GM12878 (cell line): ENCODE measurements around the gene ZMYND11. TPM values are rescaled to one million over a fixed set of nuclear protein-coding genes. Genes with fewer than 3 reads are reported as not detected.

Source experiments
- ATAC-seq: fragments of 200-7000 bp; cut with Tn5 transposase; 3 replicates; pipeline ENCODE4 v1.9.1; 2020; ENCODE audit warnings: mild to moderate bottlenecking, moderate library complexity
- BruUV-seq: library from RNA; stranded (reverse); fragments of 400-500 nt; replicated peaks from 2 replicates; lab custom pipeline; 2021; lab: Mats Ljungman, UMichigan
- CTCF ChIA-PET: fragments of 300-600 bp; sonication (Branson Sonifier 250); formaldehyde crosslinking; extraction: SDS; loops from one replicate; lab custom pipeline; 2021; ENCODE audit warnings: inconsistent platforms; lab: Yijun Ruan, JAX
- POLR2A ChIA-PET: fragments of 350-600 bp; formaldehyde crosslinking; extraction: SDS; loops from one replicate; lab custom pipeline; 2021; ENCODE audit warnings: inconsistent platforms; lab: Charles Lee
- RAD21 ChIA-PET: fragments of 300-600 bp; sonication (Branson Sonifier 250); formaldehyde crosslinking; loops from one replicate; lab custom pipeline; 2023; ENCODE audit warnings: antibody characterized with exemption; ENCODE audit not compliant: unreplicated experiment; lab: Charles Lee
- SMC1A ChIA-PET: fragments of 300-600 bp; sonication (Branson Sonifier 250); formaldehyde crosslinking; loops from one replicate; lab custom pipeline; 2023; ENCODE audit not compliant: unreplicated experiment, uncharacterized antibody; lab: Charles Lee
- DNase-seq: peaks from one replicate; pipeline ENCODE4 v3.0.0-alpha.2; 2011; ENCODE audit warnings: low read depth, low spot score
- FAIRE-seq: peaks from 3 replicates; lab custom pipeline; 2011; peaks lifted over from hg19 to GRCh38; lab: Jason Lieb, UNC
- H2AFZ ChIP-seq: 2 replicates; pipeline ENCODE4 v1.6.0; 2011; ENCODE audit warnings: low read depth, low read length, control low read depth; ENCODE audit not compliant: control insufficient read depth
- H3K27ac ChIP-seq: 2 replicates; pipeline ENCODE4 v1.5.1; 2011; ENCODE audit warnings: control low read depth; ENCODE audit not compliant: control insufficient read depth, insufficient read depth
- H3K27me3 ChIP-seq, 2 experiments: replicated peaks in 1 of 2; 2 replicates each; pipeline versions ENCODE4 v1.6.0 to v1.6.1; 2011; ENCODE audit warnings: low read length in 1 of 2; ENCODE audit not compliant: control insufficient read depth in 2 of 2, insufficient read depth in 2 of 2
- H3K36me3 ChIP-seq, 2 experiments: 2 replicates each; pipeline ENCODE4 v1.5.1; 2011; ENCODE audit warnings: low read length in 1 of 2; ENCODE audit not compliant: control insufficient read depth in 2 of 2, insufficient read depth in 2 of 2
- H3K4me1 ChIP-seq: 2 replicates; pipeline ENCODE4 v1.6.1; 2011; ENCODE audit warnings: mild to moderate bottlenecking, low read length, moderate library complexity, mixed read lengths; ENCODE audit not compliant: control insufficient read depth, insufficient read depth
- H3K4me2 ChIP-seq: 2 replicates; pipeline ENCODE4 v1.6.0; 2011; ENCODE audit warnings: control low read depth; ENCODE audit not compliant: control insufficient read depth, insufficient read depth
- H3K4me3 ChIP-seq: fragments of 200-600 bp; sonication (generic); 2 replicates; pipeline ENCODE4 v1.5.1; 2016
- H3K79me2 ChIP-seq: 2 replicates; pipeline ENCODE4 v1.6.0; 2011; ENCODE audit warnings: low read length; ENCODE audit not compliant: control insufficient read depth, insufficient read depth
- H3K9ac ChIP-seq: 2 replicates; pipeline ENCODE4 v1.8.0; 2011; ENCODE audit warnings: low read length, control low read depth, mixed read lengths; ENCODE audit not compliant: control insufficient read depth, insufficient read depth
- H3K9me3 ChIP-seq: replicated peaks from 3 replicates; pipeline ENCODE4 v1.5.1; 2011; ENCODE audit warnings: mild to moderate bottlenecking, low read length; ENCODE audit not compliant: control insufficient read depth, insufficient read depth
- H4K20me1 ChIP-seq: 2 replicates; pipeline ENCODE4 v1.6.0; 2011; ENCODE audit not compliant: control insufficient read depth, insufficient read depth
- EED ChIP-seq: sonication (generic); IDR thresholded peaks from 2 replicates; pipeline ENCODE4 v1.6.1; 2016; ENCODE audit warnings: antibody characterized with exemption, low read depth
- JUNB ChIP-seq: IDR thresholded peaks from 2 replicates; pipeline ENCODE4 v1.6.1; 2016; ENCODE audit warnings: antibody characterized with exemption, mild to moderate bottlenecking
- KDM1A ChIP-seq: fragments of 200-600 bp; sonication (generic); IDR thresholded peaks from 2 replicates; pipeline ENCODE4 v1.6.1; 2016; ENCODE audit warnings: borderline replicate concordance
- NR2F1 ChIP-seq: fragments of 450-650 bp; conservative IDR thresholded peaks from 2 replicates; pipeline ENCODE4 v1.6.1; 2017; ENCODE audit warnings: mild to moderate bottlenecking
- PAX5 ChIP-seq: IDR thresholded peaks from 2 replicates; pipeline ENCODE4 v1.6.1; 2011; ENCODE audit warnings: low read depth, low read length, borderline replicate concordance
- RB1 ChIP-seq: fragments of 450-650 bp; formaldehyde crosslinking; IDR thresholded peaks from 2 replicates; pipeline ENCODE4 v1.6.1; 2017; ENCODE audit warnings: mild to moderate bottlenecking, borderline replicate concordance
- RELA ChIP-seq: fragments of 450-650 bp; IDR thresholded peaks from 2 replicates; pipeline ENCODE4 v1.8.0; 2014; ENCODE audit warnings: borderline replicate concordance; ENCODE audit not compliant: partially characterized antibody
- REST ChIP-seq: IDR thresholded peaks from 2 replicates; pipeline ENCODE4 v1.6.1; 2012; ENCODE audit warnings: mild to moderate bottlenecking, low read depth, low read length
- RUNX3 ChIP-seq: IDR thresholded peaks from 2 replicates; pipeline ENCODE4 v1.6.1; 2012; ENCODE audit warnings: low read length, inconsistent platforms
- SMAD5 ChIP-seq: IDR thresholded peaks from 2 replicates; pipeline ENCODE4 v1.6.1; 2016; ENCODE audit warnings: antibody characterized with exemption, low read depth
- ZNF24 ChIP-seq: fragments of 450-650 bp; IDR thresholded peaks from 2 replicates; pipeline ENCODE4 v1.6.1; 2017; ENCODE audit warnings: antibody characterized with exemption, mild to moderate bottlenecking
- WGBS: methylation state at CpG from one replicate; pipeline ENCODE4 v1.1.6; 2016; ENCODE audit warnings: low lambda C conversion rate; ENCODE audit not compliant: insufficient replicate concordance, insufficient coverage; ENCODE audit errors: missing lambda C conversion rate; 5-methylcytosine and 5-hydroxymethylcytosine counted together
- in situ Hi-C: fragments of 300-500 bp; cut with MboI; formaldehyde crosslinking; loops from 9 replicates; pipeline ENCODE4 v1.14.3; 2018; ENCODE audit warnings: mixed read lengths
- intact Hi-C: fragments of 100-400 bp; cut with micrococcal nuclease; formaldehyde crosslinking; loops from one replicate; pipeline ENCODE4 v1.14.2; 2022; ENCODE audit not compliant: unreplicated experiment
- polyA plus RNA-seq, 11 experiments: library from polyadenylated mRNA; depleted of rRNA in 4 of 11; unstranded in 6 of 11; stranded (reverse) in 5 of 11; fragments of >200 nt; fragmentation: Nextera tagmentation in 4 of 11; fragmentation: Illumina TruSeq in 1 of 11; extraction: Ambion mirVana in 4 of 11; extraction: Trizol in 1 of 11; gene quantifications; 1 replicate in 1 of 11; 2 replicates in 10 of 11; pipeline versions ENCODE4 v1.2.1 to v1.2.3, GENCODE V29; 2011 to 2016; ENCODE audit warnings: inconsistent platforms in 2 of 11, missing spikeins in 2 of 11, low read depth in 1 of 11
- total RNA-seq, 4 experiments: library from RNA; depleted of rRNA in 3 of 4; stranded (reverse); fragments of >200 nt in 3 of 4; fragmentation: Illumina TruSeq in 1 of 4; extraction: Trizol in 1 of 4; gene quantifications; 2 replicates each; pipeline versions ENCODE4 v1.2.1 to v1.2.3, GENCODE V29; 2013 to 2021
- TF ChIP-seq, protein P1 (sequence below): fragments of 450-650 bp; IDR thresholded peaks from 2 replicates; pipeline ENCODE4 v1.6.1; 2017; ENCODE audit warnings: mild to moderate bottlenecking, moderate library complexity

Gene ZMYND11
- total and polyA plus RNA-seq, 10 of the 15 experiments (the other 5 are each of a cell fraction or from before 2014, with no cell fraction given), result 3.3 to 24.4 (median 13.1) TPM

- RAD21 ChIA-PET, result no interaction called here
- Histone ChIP-seq H3K4me3 (no peak overlapping the region), H3K27ac (no peak overlapping the region), H3K27me3 (no peaks in the 10 kb centered on the region), H3K4me2 (no peak overlapping the region), H3K9ac (no peak overlapping the region), H3K36me3 (no peaks in the 10 kb centered on the region; a peak in 1 of 4 replicates), H3K4me1 (no peaks in the 10 kb centered on the region), H3K79me2 (no peaks in the 10 kb centered on the region), H2AFZ (no peak overlapping the region), H3K9me3 (no peaks in the 10 kb centered on the region), H4K20me1 (no peaks in the 10 kb centered on the region)
- CTCF ChIA-PET, result no interaction called here
- in situ Hi-C loops (no loop called here), intact Hi-C loops (no loop called here)
- ATAC-seq (no peak), FAIRE-seq (no peak), DNase-seq (no peak)
- WGBS, result 100% methylated on average over 3 of the region's 3 CpGs
- SMC1A ChIA-PET, result interaction anchor here (1.7 kb wide), 1 partner anchor 8 kb away, joined by 5 read pairs; no protein-coding TSS in a partner anchor
- POLR2A ChIA-PET, result no interaction called here
- no TSS peak for BruUV-seq
- no peak for TF ChIP-seq PAX5
- TF ChIP-seq, protein P1, sequence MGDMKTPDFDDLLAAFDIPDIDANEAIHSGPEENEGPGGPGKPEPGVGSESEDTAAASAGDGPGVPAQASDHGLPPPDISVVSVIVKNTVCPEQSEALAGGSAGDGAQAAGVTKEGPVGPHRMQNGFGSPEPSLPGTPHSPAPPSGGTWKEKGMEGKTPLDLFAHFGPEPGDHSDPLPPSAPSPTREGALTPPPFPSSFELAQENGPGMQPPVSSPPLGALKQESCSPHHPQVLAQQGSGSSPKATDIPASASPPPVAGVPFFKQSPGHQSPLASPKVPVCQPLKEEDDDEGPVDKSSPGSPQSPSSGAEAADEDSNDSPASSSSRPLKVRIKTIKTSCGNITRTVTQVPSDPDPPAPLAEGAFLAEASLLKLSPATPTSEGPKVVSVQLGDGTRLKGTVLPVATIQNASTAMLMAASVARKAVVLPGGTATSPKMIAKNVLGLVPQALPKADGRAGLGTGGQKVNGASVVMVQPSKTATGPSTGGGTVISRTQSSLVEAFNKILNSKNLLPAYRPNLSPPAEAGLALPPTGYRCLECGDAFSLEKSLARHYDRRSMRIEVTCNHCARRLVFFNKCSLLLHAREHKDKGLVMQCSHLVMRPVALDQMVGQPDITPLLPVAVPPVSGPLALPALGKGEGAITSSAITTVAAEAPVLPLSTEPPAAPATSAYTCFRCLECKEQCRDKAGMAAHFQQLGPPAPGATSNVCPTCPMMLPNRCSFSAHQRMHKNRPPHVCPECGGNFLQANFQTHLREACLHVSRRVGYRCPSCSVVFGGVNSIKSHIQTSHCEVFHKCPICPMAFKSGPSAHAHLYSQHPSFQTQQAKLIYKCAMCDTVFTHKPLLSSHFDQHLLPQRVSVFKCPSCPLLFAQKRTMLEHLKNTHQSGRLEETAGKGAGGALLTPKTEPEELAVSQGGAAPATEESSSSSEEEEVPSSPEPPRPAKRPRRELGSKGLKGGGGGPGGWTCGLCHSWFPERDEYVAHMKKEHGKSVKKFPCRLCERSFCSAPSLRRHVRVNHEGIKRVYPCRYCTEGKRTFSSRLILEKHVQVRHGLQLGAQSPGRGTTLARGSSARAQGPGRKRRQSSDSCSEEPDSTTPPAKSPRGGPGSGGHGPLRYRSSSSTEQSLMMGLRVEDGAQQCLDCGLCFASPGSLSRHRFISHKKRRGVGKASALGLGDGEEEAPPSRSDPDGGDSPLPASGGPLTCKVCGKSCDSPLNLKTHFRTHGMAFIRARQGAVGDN, result no peak
These were observed 96.8 kb downstream of the ZMYND11 start for GRCh38 chr10:232061-232460.

GRCh38 chr10:232878-233277 lies 97.6 kb downstream of the ZMYND11 start:
- H2AFZ ChIP-seq, result no peak overlapping the region
- H3K27me3 ChIP-seq, result no peaks in the 10 kb centered on the region
- H3K36me3 ChIP-seq, result no peaks in the 10 kb centered on the region; a peak in 2 of 4 replicates
- in situ Hi-C loops, result no loop called here
- WGBS, result 93% methylated on average over 11 of the region's 11 CpGs
- ATAC-seq, result no peak
- DNase-seq, result no peak
- ChIA-PET POLR2A (no interaction called here), CTCF (no interaction called here), RAD21 (no interaction called here), SMC1A (interaction anchor here (1.7 kb wide), 1 partner anchor 9 kb away, joined by 5 read pairs; no protein-coding TSS in a partner anchor)
- H3K79me2 ChIP-seq, result no peaks in the 10 kb centered on the region
- no peak for FAIRE-seq
- intact Hi-C loops, result no loop called here
- no TSS peak for BruUV-seq
- H3K4me2 ChIP-seq, result no peak overlapping the region
- no peak overlapping the region for H3K27ac ChIP-seq
- no peak overlapping the region for H3K4me3 ChIP-seq
- H3K4me1 ChIP-seq, result no peaks in the 10 kb centered on the region
- no peaks in the 10 kb centered on the region for H4K20me1 ChIP-seq
- H3K9ac ChIP-seq, result no peak overlapping the region
- H3K9me3 ChIP-seq, result no peaks in the 10 kb centered on the region
- TF ChIP-seq ZNF24 (no peak), EED (no peak), RUNX3 (no peak), JUNB (no peak), NR2F1 (no peak), RB1 (no peak), RELA (no peak), SMAD5 (no peak), REST (no peak), KDM1A (no peak)
